PC-9 (cell line): ENCODE results near the gene PSME3IP1. TPM values are rescaled to one million over a fixed set of nuclear protein-coding genes. Genes with fewer than 3 reads are reported as not detected.

Source experiments
- BruUV-seq: library from RNA; stranded (reverse); fragments of 400-500 nt; replicated peaks from 2 replicates; lab custom pipeline; 2021; lab: Mats Ljungman, UMichigan
- CTCF ChIA-PET: fragments of 300-600 bp; sonication (Branson Sonifier 250); formaldehyde crosslinking; loops from one replicate; lab custom pipeline; 2022; ENCODE audit warnings: antibody characterized with exemption; lab: Charles Lee
- POLR2A ChIA-PET: fragments of 300-600 bp; sonication (Branson Sonifier 250); formaldehyde crosslinking; loops from one replicate; lab custom pipeline; 2022; ENCODE audit warnings: antibody characterized with exemption; ENCODE audit not compliant: unreplicated experiment; lab: Charles Lee
- DNase-seq, 2 experiments: peaks; one replicate each; pipeline versions ENCODE4 v3.0.0 to v3.0.0-alpha.2; 2015 to 2022; ENCODE audit warnings: mixed read lengths in 1 of 2
- H2AFZ ChIP-seq: fragments of 200-600 bp; sonication (generic); 2 replicates; pipeline ENCODE4 v1.8.1; 2017; ENCODE audit warnings: antibody characterized with exemption
- H3F3A ChIP-seq: fragments of 200-600 bp; sonication (generic); 2 replicates; pipeline ENCODE4 v1.8.1; 2017; ENCODE audit warnings: antibody characterized with exemption, mild to moderate bottlenecking, low read depth; ENCODE audit not compliant: insufficient read depth
- H3K27ac ChIP-seq: fragments of 200-600 bp; sonication (generic); 2 replicates; pipeline ENCODE4 v1.6.1; 2016; ENCODE audit warnings: mixed run types
- H3K27me3 ChIP-seq: fragments of 200-600 bp; sonication (generic); 2 replicates; pipeline ENCODE4 v1.6.1; 2016; ENCODE audit warnings: low read depth, mixed run types; ENCODE audit not compliant: insufficient read depth
- H3K36me3 ChIP-seq: fragments of 200-600 bp; sonication (generic); 2 replicates; pipeline ENCODE4 v1.6.1; 2016; ENCODE audit warnings: low read depth, mixed run types
- H3K4me1 ChIP-seq: fragments of 200-600 bp; sonication (generic); replicated peaks from 2 replicates; pipeline ENCODE4 v1.6.1; 2016; ENCODE audit warnings: mixed run types; ENCODE audit not compliant: insufficient read depth
- H3K4me2 ChIP-seq: fragments of 200-600 bp; sonication (generic); 2 replicates; pipeline ENCODE4 v1.6.1; 2017; ENCODE audit warnings: mixed run types
- H3K4me3 ChIP-seq: fragments of 200-600 bp; sonication (generic); 2 replicates; pipeline ENCODE4 v1.6.1; 2016; ENCODE audit warnings: mixed run types
- H3K79me2 ChIP-seq: fragments of 200-600 bp; sonication (generic); 2 replicates; pipeline ENCODE4 v1.6.1; 2017; ENCODE audit warnings: low read depth, mixed run types
- H3K9me2 ChIP-seq: fragments of 200-600 bp; sonication (generic); 2 replicates; pipeline ENCODE4 v1.8.1; 2017; ENCODE audit warnings: mild to moderate bottlenecking; ENCODE audit not compliant: insufficient read depth
- H3K9me3 ChIP-seq: fragments of 200-600 bp; sonication (generic); 2 replicates; pipeline ENCODE4 v1.8.1; 2016; ENCODE audit warnings: low read depth; ENCODE audit not compliant: insufficient read depth
- H4K20me1 ChIP-seq: fragments of 200-600 bp; sonication (generic); 2 replicates; pipeline ENCODE4 v1.8.1; 2017; ENCODE audit not compliant: insufficient read depth
- EZH2 ChIP-seq: fragments of 200-600 bp; sonication (generic); IDR thresholded peaks from 2 replicates; pipeline ENCODE4 v1.8.0; 2017; ENCODE audit warnings: antibody characterized with exemption, low read depth
- intact Hi-C: fragments of 100-400 bp; cut with micrococcal nuclease; formaldehyde crosslinking; loops from one replicate; pipeline ENCODE4 v1.10.0; 2022; ENCODE audit not compliant: unreplicated experiment
- total RNA-seq: library from RNA; stranded (reverse); gene quantifications from 2 replicates; pipeline ENCODE4 v1.2.3, GENCODE V29; 2021
- TF ChIP-seq, protein P1 (sequence below): fragments of 200-600 bp; sonication (generic); conservative IDR thresholded peaks from 2 replicates; pipeline ENCODE4 v1.6.1; 2017; ENCODE audit warnings: mixed run types, antibody characterized with exemption, mild to moderate bottlenecking, moderate library complexity

Gene PSME3IP1
- total RNA-seq, 1 experiment from 2014 or later = 121 TPM

DNA sequence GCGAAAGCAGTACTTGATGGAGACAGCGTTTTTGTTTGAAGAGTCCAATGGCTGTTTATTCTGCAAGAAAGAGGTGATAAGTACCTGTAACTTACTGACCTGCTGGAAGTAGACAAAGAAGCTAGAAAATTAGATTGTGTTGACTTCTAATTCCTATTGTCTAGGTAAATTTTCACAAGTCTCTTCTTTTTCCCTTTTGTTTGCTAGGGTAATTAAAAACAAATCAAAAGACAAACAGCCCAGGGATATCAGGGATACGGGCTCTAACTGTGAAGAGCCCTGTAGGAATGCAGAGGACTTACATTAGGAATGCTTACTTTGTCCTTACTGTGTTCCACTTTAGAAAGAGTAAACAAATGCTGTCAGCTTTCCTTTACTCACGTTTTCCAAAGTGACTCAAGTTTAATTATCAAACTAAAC lies 7.0 kb downstream of the PSME3IP1 start:
- DNase-seq = no peak
- Histone ChIP-seq H3K4me2 (no peak overlapping the region), H3K4me1 (peaks cover 4% of the 10 kb centered on the region), H3K9me2 (no peaks in the 10 kb centered on the region), H3K27me3 (no peaks in the 10 kb centered on the region), H3F3A (no peaks in the 10 kb centered on the region), H3K4me3 (no peak overlapping the region), H3K27ac (0 out of 2 replicates have a peak overlapping the region, but pooled peaks have one; percentile 13), H4K20me1 (peaks cover 14% of the 10 kb centered on the region; the same call in 1 of the 2 replicates), H3K36me3 (peaks cover 10% of the 10 kb centered on the region), H3K9me3 (no peaks in the 10 kb centered on the region), H3K79me2 (peaks cover 48% of the 10 kb centered on the region), H2AFZ (no peak overlapping the region)
- intact Hi-C loops = no loop called here
- TF ChIP-seq, protein P1, sequence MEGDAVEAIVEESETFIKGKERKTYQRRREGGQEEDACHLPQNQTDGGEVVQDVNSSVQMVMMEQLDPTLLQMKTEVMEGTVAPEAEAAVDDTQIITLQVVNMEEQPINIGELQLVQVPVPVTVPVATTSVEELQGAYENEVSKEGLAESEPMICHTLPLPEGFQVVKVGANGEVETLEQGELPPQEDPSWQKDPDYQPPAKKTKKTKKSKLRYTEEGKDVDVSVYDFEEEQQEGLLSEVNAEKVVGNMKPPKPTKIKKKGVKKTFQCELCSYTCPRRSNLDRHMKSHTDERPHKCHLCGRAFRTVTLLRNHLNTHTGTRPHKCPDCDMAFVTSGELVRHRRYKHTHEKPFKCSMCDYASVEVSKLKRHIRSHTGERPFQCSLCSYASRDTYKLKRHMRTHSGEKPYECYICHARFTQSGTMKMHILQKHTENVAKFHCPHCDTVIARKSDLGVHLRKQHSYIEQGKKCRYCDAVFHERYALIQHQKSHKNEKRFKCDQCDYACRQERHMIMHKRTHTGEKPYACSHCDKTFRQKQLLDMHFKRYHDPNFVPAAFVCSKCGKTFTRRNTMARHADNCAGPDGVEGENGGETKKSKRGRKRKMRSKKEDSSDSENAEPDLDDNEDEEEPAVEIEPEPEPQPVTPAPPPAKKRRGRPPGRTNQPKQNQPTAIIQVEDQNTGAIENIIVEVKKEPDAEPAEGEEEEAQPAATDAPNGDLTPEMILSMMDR = no peak
- TF ChIP-seq EZH2 = no peak
- ChIA-PET CTCF (no interaction called here), POLR2A (no interaction called here)
- BruUV-seq = no TSS peak

DNA sequence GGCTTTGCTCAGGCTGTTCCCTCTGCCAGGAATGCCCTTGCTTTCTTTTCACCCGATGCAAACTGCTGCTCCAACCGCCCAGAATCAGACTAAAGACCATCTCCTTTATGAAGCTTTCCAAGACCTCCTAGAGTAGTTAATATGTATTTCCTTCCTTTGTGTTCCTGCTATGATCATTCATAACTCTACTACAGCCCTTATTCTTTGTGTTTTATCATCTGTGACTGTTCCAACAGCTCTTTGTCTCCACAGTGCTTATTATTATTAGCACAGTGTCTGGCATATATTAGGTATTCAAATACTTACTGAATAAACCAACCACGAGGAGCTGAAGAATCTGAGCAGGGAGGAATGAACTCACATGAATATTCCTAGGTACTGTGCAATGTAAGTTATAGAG lies 7.6 kb downstream of the PSME3IP1 start:
- no peaks in the 10 kb centered on the region for H3K9me2 ChIP-seq
- H3K4me2 ChIP-seq = no peak overlapping the region
- no peaks in the 10 kb centered on the region for H3K27me3 ChIP-seq
- H3K4me1 ChIP-seq = no peaks in the 10 kb centered on the region
- TF ChIP-seq, protein P1 = no peak
- TF ChIP-seq EZH2 = no peak
- H3K4me3 ChIP-seq = no peak overlapping the region
- POLR2A ChIA-PET = no interaction called here
- H3K79me2 ChIP-seq = peaks cover 42% of the 10 kb centered on the region
- H2AFZ ChIP-seq = no peak overlapping the region
- peaks cover 16% of the 10 kb centered on the region for H3K36me3 ChIP-seq
- CTCF ChIA-PET = interaction anchor here (0.7 kb wide), 1 partner anchor 429 kb away, joined by 3 read pairs; no protein-coding TSS in a partner anchor
- H4K20me1 ChIP-seq = peaks cover 14% of the 10 kb centered on the region; the same call in 1 of the 2 replicates
- DNase-seq = no peak
- no TSS peak for BruUV-seq
- intact Hi-C loops = no loop called here
- H3K27ac ChIP-seq = no peak overlapping the region
- no peaks in the 10 kb centered on the region for H3F3A ChIP-seq
- H3K9me3 ChIP-seq = no peaks in the 10 kb centered on the region

DNA sequence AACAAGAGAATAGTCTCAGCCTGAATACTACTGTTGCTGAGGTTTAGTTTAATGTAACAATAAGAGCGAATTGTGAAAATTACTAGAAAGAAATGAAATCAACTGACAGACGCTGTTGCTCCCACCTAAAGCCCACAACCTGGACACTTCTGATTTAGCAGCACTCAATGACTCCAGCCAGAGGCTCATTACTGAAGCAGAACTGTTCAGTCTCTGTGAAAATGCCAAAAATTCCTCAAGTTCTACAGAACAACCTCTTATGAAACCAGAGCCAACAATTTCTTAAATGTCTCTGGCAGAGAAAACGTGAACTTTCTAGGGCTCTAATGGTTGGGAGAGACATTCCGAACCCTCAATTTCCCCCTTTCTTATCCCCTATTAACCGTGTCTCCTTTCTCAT lies 9.9 kb downstream of the PSME3IP1 start:
- no peaks in the 10 kb centered on the region for H3K9me3 ChIP-seq
- peaks cover 2% of the 10 kb centered on the region; the same call in 1 of the 2 replicates for H3F3A ChIP-seq
- no peak overlapping the region for H3K4me3 ChIP-seq
- no peaks in the 10 kb centered on the region for H3K27me3 ChIP-seq
- peaks cover 11% of the 10 kb centered on the region; the same call in 1 of the 2 replicates for H4K20me1 ChIP-seq
- peaks cover 33% of the 10 kb centered on the region for H3K36me3 ChIP-seq
- H3K27ac ChIP-seq = no peak overlapping the region
- H3K4me1 ChIP-seq = no peaks in the 10 kb centered on the region
- DNase-seq = no peak
- no TSS peak for BruUV-seq
- TF ChIP-seq EZH2 = no peak
- TF ChIP-seq, protein P1 = no peak
- ChIA-PET CTCF (no interaction called here), POLR2A (no interaction called here)
- peaks cover 19% of the 10 kb centered on the region for H3K79me2 ChIP-seq
- no peak overlapping the region for H2AFZ ChIP-seq
- no peaks in the 10 kb centered on the region for H3K9me2 ChIP-seq
- no peak overlapping the region for H3K4me2 ChIP-seq
- intact Hi-C loops = no loop called here
